Breast epithelium (tissue), 4 donors: ENCODE results near the gene AOC3. TPM values are rescaled to one million over a fixed set of nuclear protein-coding genes. Genes with fewer than 3 reads are reported as not detected.

Experiments used
- DNase-seq, 2 donors: peaks; one replicate each; pipeline ENCODE4 v3.0.0-alpha.2; 2019; ENCODE audit warnings: low spot score in 2 of 2
- H3K27ac ChIP-seq, 2 donors: fragments of 200-600 bp; sonication (generic) in 1 of 2; one replicate each; pipeline ENCODE4 v1.5.1; 2016 to 2019; ENCODE audit warnings: mild to moderate bottlenecking in 1 of 2
- H3K27me3 ChIP-seq, 2 donors: fragments of 200-600 bp; sonication (generic) in 1 of 2; one replicate each; pipeline versions ENCODE4 v1.5.1 to v1.6.0; 2017 to 2019; ENCODE audit warnings: control low read depth in 1 of 2, mild to moderate bottlenecking in 1 of 2
- H3K36me3 ChIP-seq: fragments of 200-600 bp; one replicate; pipeline ENCODE4 v1.5.1; 2019
- H3K4me1 ChIP-seq, 2 donors: fragments of 200-600 bp; sonication (generic); one replicate each; pipeline ENCODE4 v1.5.1; 2016 to 2019; ENCODE audit warnings: control low read depth in 1 of 2
- H3K4me3 ChIP-seq, 3 donors: fragments of 200-600 bp; sonication (generic); 1 replicate in 2 of 3; 2 replicates in 1 of 3; pipeline ENCODE4 v1.5.1; 2016 to 2019; ENCODE audit warnings: mild to moderate bottlenecking in 3 of 3, moderate library complexity in 2 of 3
- H3K9me3 ChIP-seq, 2 donors: fragments of 200-600 bp; sonication (generic) in 1 of 2; one replicate each; pipeline ENCODE4 v1.5.1; 2016 to 2019; ENCODE audit warnings: control low read depth in 1 of 2
- CTCF ChIP-seq, 3 donors: fragments of 450-650 bp; IDR thresholded peaks; one replicate each; pipeline ENCODE4 v1.5.1; 2016 to 2017; ENCODE audit warnings: antibody characterized with exemption in 3 of 3, mild to moderate bottlenecking in 3 of 3, moderate library complexity in 3 of 3
- POLR2A ChIP-seq: fragments of 450-650 bp; IDR thresholded peaks from one replicate; pipeline ENCODE4 v1.6.1; 2016; ENCODE audit warnings: antibody characterized with exemption, mild to moderate bottlenecking, moderate library complexity
- POLR2AphosphoS5 ChIP-seq, 3 donors: sonication (generic); formaldehyde crosslinking; IDR thresholded peaks; one replicate each; pipeline ENCODE4 v1.6.1; 2017; ENCODE audit warnings: antibody characterized with exemption in 3 of 3
- intact Hi-C: fragments of 100-400 bp; cut with DNase I; formaldehyde crosslinking; loops from one replicate; pipeline ENCODE4 v1.15.1; 2023; ENCODE audit warnings: low total_unique reads
- total RNA-seq, 3 donors: library from RNA; depleted of rRNA; stranded (reverse); fragments of >200 nt; gene quantifications; one replicate each; pipeline ENCODE4 v1.1.0, GENCODE V29; 2016

AOC3 gene
- total RNA-seq = 100 to 1,000 TPM in 1 of 3 donors, 10 to 100 TPM in 2; 16.2 to 247 (median 25.6) TPM

- DNase-seq = no peak
- no peaks in the 10 kb centered on the region for H3K27me3 ChIP-seq
- H3K9me3 ChIP-seq = no peaks in the 10 kb centered on the region
- TF ChIP-seq CTCF (IDR thresholded peaks at IDR 0.05) (no peak), POLR2A (no peak), POLR2AphosphoS5 (IDR thresholded peaks at IDR 0.05) (no peak)
- H3K27ac ChIP-seq = peak within 1 kb of the TSS; percentile 10 to 71
- intact Hi-C loops = no loop called here
- no peaks in the 10 kb centered on the region for H3K36me3 ChIP-seq
- H3K4me3 ChIP-seq = peak within 1 kb of the TSS; percentile 23 to 59 (median 40)
- no peaks in the 10 kb centered on the region for H3K4me1 ChIP-seq
Observed at GRCh38 chr17:42850954-42851353, at the start of gene AOC3. Gene AOC3, plus strand, starts transcription at chr17:42851199. Its CDS starts 145 bp downstream, at chr17:42851344.

GRCh38 chr17:42803074-42803883 lies 47.7 kb upstream of the AOC3 start:
- TF ChIP-seq POLR2A (no peak), CTCF (IDR thresholded peaks at IDR 0.05) (no peak), POLR2AphosphoS5 (IDR thresholded peaks at IDR 0.05) (no peak)
- intact Hi-C loops = no loop called here
- Histone ChIP-seq H3K9me3 (no peaks in the 10 kb centered on the region), H3K27me3 (no peaks in the 10 kb centered on the region), H3K36me3 (no peaks in the 10 kb centered on the region), H3K4me3 (no peak overlapping the region), H3K27ac (peak overlapping the region; percentile 83 to 85), H3K4me1 (no peaks in the 10 kb centered on the region)
- DNase-seq = no peak

- H3K4me3 ChIP-seq = no peak overlapping the region
- no peaks in the 10 kb centered on the region for H3K4me1 ChIP-seq
- peak overlapping the region; percentile 83 to 85 for H3K27ac ChIP-seq
- intact Hi-C loops = no loop called here
- H3K9me3 ChIP-seq = no peaks in the 10 kb centered on the region
- no peaks in the 10 kb centered on the region for H3K27me3 ChIP-seq
- no peak for DNase-seq
- no peaks in the 10 kb centered on the region for H3K36me3 ChIP-seq
- TF ChIP-seq POLR2AphosphoS5 (IDR thresholded peaks at IDR 0.05) (peak in 1 of 3 donors; percentile 53), POLR2A (no peak)
Observed at GRCh38 chr17:42804918-42805367, 46.1 kb upstream of the AOC3 start.

GRCh38 chr17:42806249-42806648 lies 44.8 kb upstream of the AOC3 start:
- intact Hi-C loops = no loop called here
- Histone ChIP-seq H3K27ac (no peak overlapping the region), H3K4me1 (no peaks in the 10 kb centered on the region), H3K9me3 (no peaks in the 10 kb centered on the region), H3K4me3 (no peak overlapping the region), H3K36me3 (peaks cover 4% of the 10 kb centered on the region), H3K27me3 (no peaks in the 10 kb centered on the region)
- no peak for DNase-seq
- TF ChIP-seq POLR2A (no peak), POLR2AphosphoS5 (IDR thresholded peaks at IDR 0.05) (no peak), CTCF (IDR thresholded peaks at IDR 0.05) (no peak)

- Histone ChIP-seq H3K36me3 (peaks cover 4% of the 10 kb centered on the region), H3K27me3 (no peaks in the 10 kb centered on the region), H3K9me3 (no peaks in the 10 kb centered on the region), H3K27ac (no peak overlapping the region), H3K4me3 (no peak overlapping the region), H3K4me1 (no peaks in the 10 kb centered on the region)
- DNase-seq = peak in 1 of 2 donors; percentile 37
- TF ChIP-seq POLR2A (no peak), CTCF (IDR thresholded peaks at IDR 0.05) (no peak), POLR2AphosphoS5 (IDR thresholded peaks at IDR 0.05) (no peak)
- intact Hi-C loops = no loop called here
Observed at GRCh38 chr17:42809250-42809649, 41.7 kb upstream of the AOC3 start.
